ENCODE results near the gene RUBCNL.
"Not testable (repeated sequence)": the region's sequence is repeated elsewhere in the genome, so short reads cannot be mapped to it uniquely, and the experiment has no call there.

The RUBCNL gene

GRCh38 chr13:46377554-46377953 is 9.5 kb downstream of the RUBCNL start:
- H3K4me3 ChIP-seq (ENCODE audit: low read depth, low read length): no peak overlapping the region
- TF ChIP-seq CTCF (IDR thresholded peaks at IDR 0.05; ENCODE audit: control insufficient read depth, extremely low read depth, insufficient read depth): no peak
- DNase-seq (ENCODE audit: low read depth): no peak

DNA sequence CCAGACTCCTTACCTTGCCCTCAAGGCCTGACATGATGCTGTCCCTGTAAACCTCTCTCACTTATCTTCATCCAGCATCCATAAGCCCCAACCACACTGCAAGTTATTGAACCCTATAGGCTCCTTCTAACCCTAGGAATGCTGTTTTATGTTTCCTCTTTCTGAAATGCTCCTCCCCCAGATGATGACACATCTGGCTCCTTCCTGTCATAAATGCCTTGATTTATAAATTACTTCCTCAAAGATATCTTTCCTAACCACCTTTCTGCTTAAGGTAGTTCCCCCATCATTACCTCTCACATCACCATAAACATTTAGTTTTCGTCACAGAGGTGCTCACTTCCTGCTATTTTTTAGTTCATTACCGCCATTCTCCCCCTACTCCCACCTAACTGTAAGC is 12.3 kb downstream of the RUBCNL start:
- TF ChIP-seq CTCF (IDR thresholded peaks at IDR 0.05; ENCODE audit: control insufficient read depth, extremely low read depth, insufficient read depth): no peak

DNA sequence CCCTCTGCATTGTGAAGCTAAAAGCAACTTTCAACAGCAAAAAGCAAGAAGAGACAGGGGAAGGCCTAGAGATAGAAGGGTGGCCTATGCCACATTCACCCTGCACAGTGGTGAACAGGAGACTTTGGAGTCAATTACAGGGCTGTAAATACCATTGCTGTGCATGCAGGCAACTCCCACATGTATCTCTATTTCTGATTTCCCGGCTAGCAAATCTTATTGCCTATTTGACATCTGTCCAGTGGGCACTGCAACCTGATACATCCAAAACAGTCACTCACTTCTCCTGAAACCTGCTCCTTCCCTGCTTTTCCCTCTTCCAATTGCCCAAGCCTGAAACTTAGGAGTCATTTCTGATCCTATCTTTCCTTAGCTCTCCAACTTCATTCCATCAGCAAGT is 13.4 kb downstream of the RUBCNL start:
- DNase-seq (ENCODE audit: low read depth): no peak
- no peak overlapping the region for H3K4me3 ChIP-seq (ENCODE audit: low read depth, low read length)
- TF ChIP-seq CTCF (IDR thresholded peaks at IDR 0.05; ENCODE audit: control insufficient read depth, extremely low read depth, insufficient read depth): no peak

More for the DNA sequence above, 12.3 kb downstream of the RUBCNL start:
- DNase-seq (ENCODE audit: low read depth): no peak
- no peak overlapping the region for H3K4me3 ChIP-seq (ENCODE audit: low read depth, low read length)

DNA sequence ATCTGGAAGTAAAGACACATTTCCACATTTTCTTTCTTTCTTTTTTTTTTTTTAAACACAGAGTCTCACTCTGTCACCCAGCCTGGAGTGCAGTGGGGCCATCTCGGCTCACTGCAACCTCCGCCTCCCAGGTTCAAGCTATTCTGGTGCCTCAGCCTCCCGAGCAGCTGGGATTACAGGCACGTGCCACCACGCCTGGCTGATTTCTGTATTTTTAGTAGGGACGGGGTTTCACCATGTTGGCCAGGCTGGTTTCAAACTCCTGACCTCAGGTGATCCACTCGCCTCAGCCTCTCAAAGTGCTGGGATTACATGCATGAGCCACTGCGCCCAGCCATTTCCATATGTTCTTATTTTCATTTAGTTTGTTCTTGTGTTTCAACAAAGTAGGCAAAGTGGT is 14.1 kb downstream of the RUBCNL start:
- not testable (repeated sequence) for DNase-seq (ENCODE audit: low read depth); H3K4me3 ChIP-seq (ENCODE audit: low read depth, low read length)

GRCh38 chr13:46372071-46372470 is 15.0 kb downstream of the RUBCNL start:
- H3K4me3 ChIP-seq (ENCODE audit: low read depth, low read length): no peak overlapping the region
- DNase-seq (ENCODE audit: low read depth): no peak
- no peak for TF ChIP-seq CTCF (IDR thresholded peaks at IDR 0.05; ENCODE audit: control insufficient read depth, extremely low read depth, insufficient read depth)

- no peak for TF ChIP-seq CTCF (IDR thresholded peaks at IDR 0.05; ENCODE audit: control insufficient read depth, extremely low read depth, insufficient read depth)
- no peak overlapping the region for H3K4me3 ChIP-seq (ENCODE audit: low read depth, low read length)
- DNase-seq (ENCODE audit: low read depth): no peak
Measured at GRCh38 chr13:46369506-46370277, 17.4 kb downstream of the RUBCNL start.

GRCh38 chr13:46367617-46368327 is 19.3 kb downstream of the RUBCNL start:
- no peak overlapping the region for H3K4me3 ChIP-seq (ENCODE audit: low read depth, low read length)
- DNase-seq (ENCODE audit: low read depth): no peak
- TF ChIP-seq CTCF (IDR thresholded peaks at IDR 0.05; ENCODE audit: control insufficient read depth, extremely low read depth, insufficient read depth): no peak
